Middle frontal gyrus (tissue), 1 donor: Measurements from ENCODE around the gene ZNF345.

Source experiments
- DNase-seq: peaks from one replicate; pipeline ENCODE4 v3.0.0-alpha.2; 2015; ENCODE audit warnings: low spot score; ENCODE audit errors: extremely low spot score

ZNF345 gene

GRCh38 chr19:36850559-36851442 lies at the start of gene ZNF345:
TSS of gene ZNF345 (plus strand) at chr19:36850876. CDS start at chr19:36876831, 25,955 bp downstream.
- peak; percentile 94 for DNase-seq

DNA sequence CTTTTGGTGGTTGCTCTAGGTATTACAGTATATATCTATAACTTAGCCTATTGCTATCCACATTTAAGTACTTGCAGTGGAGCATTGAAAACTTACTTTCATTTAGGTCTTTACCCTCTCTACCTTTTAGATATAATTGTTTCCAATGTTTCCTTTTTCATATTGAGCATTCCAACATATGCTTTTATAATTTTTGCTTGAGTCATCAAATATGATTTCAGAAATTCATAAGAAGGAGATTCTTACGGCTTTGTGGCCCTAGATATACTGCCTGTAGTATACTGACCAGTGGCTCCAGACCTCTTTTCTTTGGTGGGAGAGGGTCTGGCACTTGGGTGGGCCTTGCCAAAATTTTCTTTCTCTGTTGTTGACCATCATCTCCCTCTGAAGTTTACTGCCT lies 45.3 kb upstream of the ZNF345 start:
- DNase-seq: no peak

DNA sequence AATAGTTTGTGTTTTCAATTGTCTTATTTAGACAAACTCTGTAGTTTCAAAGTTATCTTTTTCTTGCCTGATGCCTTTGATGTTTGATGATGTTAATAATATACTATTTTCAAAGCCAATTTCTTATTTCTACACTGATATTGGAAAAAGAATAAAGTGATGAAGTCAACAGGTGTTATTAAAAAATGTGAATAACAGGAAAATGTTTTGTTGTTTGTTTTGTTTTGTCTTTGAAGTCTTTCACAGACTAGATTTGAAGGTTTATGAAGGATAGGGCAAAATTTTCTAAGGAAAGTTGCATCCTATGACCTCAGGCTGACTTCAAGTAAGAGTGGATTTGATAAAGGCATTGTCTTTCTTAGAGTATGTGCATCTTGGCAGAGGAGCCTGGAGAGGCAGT lies 43.6 kb upstream of the ZNF345 start:
- no peak for DNase-seq

GRCh38 chr19:36819130-36819630 lies 31.5 kb upstream of the ZNF345 start:
- DNase-seq: no peak

- DNase-seq: no peak
Observed at GRCh38 chr19:36821758-36822157, 28.9 kb upstream of the ZNF345 start.

- no peak for DNase-seq
Observed at GRCh38 chr19:36833430-36833829, 17.2 kb upstream of the ZNF345 start.

- no peak for DNase-seq
Observed at GRCh38 chr19:36837176-36837905, 13.3 kb upstream of the ZNF345 start.

GRCh38 chr19:36837906-36838783 lies 12.5 kb upstream of the ZNF345 start, which contains the start of gene ZNF790:
TSS of gene ZNF790 (minus strand) at chr19:36838387. CDS start at chr19:36825619, 12,768 bp downstream.
- DNase-seq: peak; percentile 83

GRCh38 chr19:36838784-36839324 lies 11.8 kb upstream of the ZNF345 start:
- DNase-seq: no peak

GRCh38 chr19:36847968-36848367 lies 2.7 kb upstream of the ZNF345 start:
- no peak for DNase-seq

DNA sequence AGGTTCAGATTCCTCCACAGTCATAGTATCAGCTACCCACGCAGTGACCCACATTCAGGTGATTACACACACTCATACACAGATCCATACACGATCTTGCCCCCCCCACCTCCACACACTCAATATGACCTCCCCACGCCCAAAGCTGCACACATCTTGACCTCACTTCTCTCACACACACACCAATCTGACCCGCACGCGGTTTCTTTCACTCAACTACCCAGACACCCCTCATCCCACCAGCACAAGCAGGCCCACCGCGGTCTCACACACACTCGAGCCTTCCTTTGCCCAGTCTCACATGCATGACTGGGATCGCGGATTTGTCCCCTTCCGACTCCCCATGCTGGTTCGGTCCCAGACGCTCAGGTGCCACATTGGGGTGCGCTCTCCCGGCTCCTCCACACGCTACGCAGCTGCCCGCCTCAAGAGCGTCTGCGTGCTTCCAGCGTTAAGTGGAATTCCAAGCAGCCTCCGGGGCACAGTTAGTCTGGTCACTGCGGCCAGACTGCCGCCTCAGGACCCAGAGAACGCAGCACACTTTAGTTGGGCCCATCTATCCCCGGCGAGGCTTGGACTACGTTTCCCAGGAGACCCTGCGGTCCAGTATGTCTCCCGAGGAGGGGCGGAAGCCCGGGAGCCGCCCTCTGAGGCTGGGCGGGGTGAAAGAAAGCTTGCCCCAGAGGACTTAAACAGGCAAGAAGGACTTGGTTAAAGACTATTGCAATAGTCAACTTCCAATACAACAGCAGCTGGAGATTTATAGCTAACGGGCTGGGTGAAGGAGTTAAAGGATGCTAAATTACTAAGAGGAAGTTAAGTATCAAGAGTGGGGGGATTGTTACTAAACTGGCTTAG lies 746 bp upstream of the ZNF345 start:
- peak; percentile 91 for DNase-seq

DNA sequence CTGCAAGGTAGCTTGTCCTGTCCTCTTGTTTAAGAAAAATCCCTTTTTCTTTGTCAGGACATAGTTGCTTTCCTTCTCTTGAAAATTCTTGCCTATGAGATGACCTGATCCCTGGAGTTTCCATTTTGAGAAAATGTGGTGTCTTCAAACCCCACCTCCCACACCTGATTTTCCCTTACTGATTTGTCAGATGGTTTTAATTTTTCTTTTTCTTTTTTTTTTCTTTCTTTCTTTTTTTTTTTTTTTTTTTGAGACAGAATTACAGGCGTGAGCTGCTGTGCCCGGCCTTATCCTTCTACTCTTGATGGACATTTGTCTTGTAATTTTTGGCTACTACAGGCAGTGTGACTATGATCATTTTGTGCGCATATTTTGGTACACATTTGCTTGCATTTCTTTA lies 1.2 kb downstream of the ZNF345 start:
- DNase-seq: no peak

- no peak for DNase-seq
Observed at GRCh38 chr19:36876993-36877938, 26.6 kb downstream of the ZNF345 start.

- no peak for DNase-seq
Observed at GRCh38 chr19:36891768-36892357, 41.2 kb downstream of the ZNF345 start.

GRCh38 chr19:36894849-36895383 lies 44.2 kb downstream of the ZNF345 start:
- DNase-seq: no peak

DNA sequence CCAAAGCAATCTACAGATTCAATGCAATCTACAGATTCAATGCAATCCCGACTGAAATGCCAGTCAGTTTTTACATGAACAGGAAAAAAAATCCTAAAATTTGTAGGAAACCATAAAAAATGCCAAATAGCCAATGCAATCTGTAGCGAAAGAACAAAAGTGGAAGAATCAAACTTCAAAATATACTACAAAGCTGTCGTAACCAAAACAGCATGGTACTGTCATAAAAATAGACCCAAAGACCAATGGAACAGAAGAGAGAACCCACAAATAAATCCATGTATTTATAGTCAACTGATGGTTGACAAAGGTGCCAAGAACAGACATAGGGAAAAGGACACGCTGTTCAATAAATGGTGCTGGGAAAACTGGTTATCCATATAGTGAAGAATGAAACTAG lies 47.7 kb downstream of the ZNF345 start:
- no peak for DNase-seq

GRCh38 chr19:36915992-36916830 lies 65.5 kb downstream of the ZNF345 start, which contains the start of the genes ZNF568 and ZNF829:
TSS of gene ZNF568 (plus strand) at chr19:36916332. CDS start at chr19:36922771, 6,439 bp downstream.
TSS of gene ZNF829 (minus strand) at chr19:36916291. CDS start at chr19:36915167, 1,124 bp downstream.
- DNase-seq: peak; percentile 83
